Stimulated activated CD8-positive, alpha-beta memory T cell treated with anti-CD3 and anti-CD28 coated beads, Interleukin-7, amount 100 ng/mL, for 1 hour (primary cell): Measurements from ENCODE around the gene ACER3.

ENCODE experiments used
- DNase-seq, 2 donors: peaks; one replicate each; pipeline ENCODE4 v3.0.0-alpha.2; 2020; ENCODE audit warnings: low read depth in 2 of 2

Gene ACER3

DNA sequence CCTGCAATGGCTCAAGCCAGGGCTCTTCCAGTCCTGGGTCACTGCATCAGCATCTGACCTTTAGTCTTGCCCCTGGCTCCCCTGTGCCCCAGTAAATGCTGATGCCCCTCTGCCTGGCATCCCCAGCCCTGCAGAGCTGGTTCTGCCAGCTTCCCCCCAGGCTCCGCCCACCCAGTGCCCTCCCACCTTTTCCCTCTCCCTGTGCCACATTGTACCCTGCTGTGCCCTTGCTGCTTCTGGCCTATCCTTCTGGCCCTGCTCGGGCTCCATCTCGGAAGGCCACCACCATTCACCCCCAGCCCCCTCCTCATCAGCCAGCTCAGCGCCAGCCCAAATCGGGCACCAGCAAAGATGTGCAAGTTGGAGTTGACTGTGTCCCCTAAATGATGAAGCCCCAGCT, 213.5 kb downstream of the ACER3 start:
- DNase-seq: no peak

DNA sequence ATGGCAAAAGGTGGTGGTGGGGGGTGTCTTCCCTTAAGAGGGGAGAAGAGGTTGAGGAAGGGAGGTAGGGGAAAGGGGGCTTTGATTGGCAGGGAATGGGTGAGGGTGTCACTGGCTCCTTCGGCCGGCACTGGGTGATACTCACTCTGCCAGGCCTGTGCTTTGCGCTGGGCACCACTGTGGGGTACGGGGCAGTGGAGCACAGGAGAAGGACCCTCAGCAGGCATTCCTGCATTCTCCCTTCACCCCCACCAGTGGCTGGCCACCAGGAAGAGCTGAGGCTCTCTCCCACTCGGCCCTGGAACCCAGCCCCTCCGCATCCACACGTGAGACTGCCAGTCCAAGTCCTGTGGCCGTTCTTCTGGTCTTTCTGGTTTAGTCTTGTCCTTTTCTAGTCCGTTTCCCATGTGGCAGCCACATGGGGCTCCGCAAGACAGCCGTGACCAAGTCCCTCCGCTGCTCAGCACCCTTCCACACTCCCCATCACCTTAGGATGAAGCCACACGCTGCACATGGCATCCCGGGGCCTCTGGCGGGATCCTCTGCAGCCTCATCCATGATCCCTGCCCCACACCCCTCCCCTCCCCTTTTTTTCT, 214.0 kb downstream of the ACER3 start:
- DNase-seq: no peak

DNA sequence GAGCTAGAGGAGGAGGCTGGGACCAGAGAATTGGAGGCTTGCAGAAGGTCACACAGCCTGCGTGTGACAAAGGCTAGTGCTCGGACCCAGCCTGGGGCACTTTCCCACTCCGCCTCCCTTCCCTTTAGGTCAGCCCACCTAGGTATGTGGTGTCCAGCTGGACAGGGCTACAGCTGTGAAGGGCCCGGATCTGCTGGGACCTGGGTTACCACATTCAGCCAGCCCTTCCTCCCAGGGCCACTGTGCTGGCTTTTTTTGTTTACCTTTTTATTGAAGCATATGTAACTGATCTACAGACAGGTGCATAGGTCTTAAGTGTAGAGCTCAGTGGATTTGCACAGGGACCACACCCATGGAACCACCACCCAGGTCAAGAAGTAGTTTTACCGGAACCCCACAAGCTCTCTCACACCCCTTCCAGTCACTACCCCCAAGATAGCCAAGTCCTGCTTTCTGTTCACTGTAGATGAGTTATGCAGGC, 214.7 kb downstream of the ACER3 start:
- DNase-seq: no peak
